Measurements from ENCODE around the gene NECTIN4. TPM values are rescaled to one million over a fixed set of nuclear protein-coding genes. Genes with fewer than 3 reads are reported as not detected.

Gene NECTIN4
- total RNA-seq, 1 experiment from 2014 or later, result 8.6 TPM

DNA sequence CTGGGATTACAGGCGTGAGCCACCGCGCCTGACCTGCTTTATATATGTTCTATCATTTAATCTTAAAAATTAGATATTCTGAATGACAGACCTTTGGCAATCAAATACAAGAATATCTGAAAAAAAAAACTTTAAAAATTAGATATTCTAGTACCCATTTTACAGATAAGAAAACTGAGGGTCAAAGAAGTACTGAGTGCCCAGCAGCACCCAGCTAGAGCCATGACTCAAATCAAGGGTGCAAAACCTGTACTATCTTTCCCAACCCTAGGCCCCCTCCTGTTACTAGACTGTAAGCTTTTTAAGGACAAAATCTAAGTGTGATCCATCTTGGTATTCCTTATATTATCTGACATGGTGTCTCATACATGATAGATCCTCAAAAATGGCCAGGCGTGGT, 27.9 kb downstream of the NECTIN4 start:
- DNase-seq (ENCODE audit: low spot score), result no peak

DNA sequence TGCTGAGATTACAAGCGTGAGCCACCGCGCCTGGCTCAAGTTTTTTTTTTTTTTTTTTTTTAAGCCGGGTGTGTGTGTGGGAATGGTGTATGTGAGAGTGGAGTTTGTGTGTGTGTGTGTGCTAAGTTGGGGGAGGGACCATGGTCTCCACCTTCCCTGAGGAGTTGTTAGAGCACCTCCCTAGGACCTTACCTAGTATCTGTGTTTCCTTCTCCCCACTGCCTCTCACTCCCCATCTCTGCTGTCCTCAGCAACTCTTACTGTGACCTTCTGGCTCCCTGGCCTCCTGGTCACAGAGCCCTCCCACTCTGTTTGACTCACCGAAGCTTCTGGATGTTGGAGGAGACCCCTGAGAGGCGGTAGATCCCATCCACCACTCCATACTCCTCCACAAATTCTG, 30.1 kb downstream of the NECTIN4 start:
- no peak for DNase-seq (ENCODE audit: low spot score)

DNA sequence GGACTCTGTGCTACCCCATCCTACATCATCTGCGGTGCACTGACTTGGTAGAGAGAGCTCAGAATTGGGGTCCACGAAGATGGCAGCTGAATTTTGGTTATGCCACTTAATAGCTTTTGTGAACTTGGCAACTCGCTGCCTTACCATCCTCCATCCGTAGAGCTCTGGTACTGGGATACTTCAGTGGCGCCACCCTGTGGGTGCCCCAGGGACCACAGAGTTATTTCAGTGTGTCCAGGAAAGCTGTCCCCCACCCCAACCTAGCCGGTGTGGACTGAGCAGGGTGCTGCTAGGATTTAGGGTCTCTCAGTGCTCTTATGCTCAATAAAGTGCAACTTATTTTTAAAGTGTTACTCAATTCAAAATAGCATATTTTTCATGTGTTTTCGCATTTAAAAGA, 34.6 kb downstream of the NECTIN4 start:
- no peak for DNase-seq (ENCODE audit: low spot score)

DNA sequence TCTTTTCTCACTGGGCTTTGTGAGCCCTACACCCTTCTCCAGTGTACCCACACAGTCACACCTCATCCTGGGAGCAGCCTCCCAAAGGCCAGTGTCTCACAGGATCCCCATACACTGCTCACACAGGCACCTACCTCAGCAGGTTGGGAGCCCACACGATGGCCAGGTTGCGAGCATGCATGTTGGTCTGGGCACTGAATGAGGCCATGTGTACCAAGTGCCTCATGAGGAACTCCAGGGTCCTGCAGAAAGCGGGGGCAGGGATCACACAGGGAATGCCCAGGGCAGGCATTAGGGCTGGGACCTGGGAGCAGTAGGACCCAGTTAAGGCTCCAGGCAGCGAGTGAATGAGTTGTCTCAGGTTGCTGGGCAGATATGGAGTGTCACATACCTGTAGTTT, 35.1 kb downstream of the NECTIN4 start:
- DNase-seq (ENCODE audit: low spot score), result no peak

DNA sequence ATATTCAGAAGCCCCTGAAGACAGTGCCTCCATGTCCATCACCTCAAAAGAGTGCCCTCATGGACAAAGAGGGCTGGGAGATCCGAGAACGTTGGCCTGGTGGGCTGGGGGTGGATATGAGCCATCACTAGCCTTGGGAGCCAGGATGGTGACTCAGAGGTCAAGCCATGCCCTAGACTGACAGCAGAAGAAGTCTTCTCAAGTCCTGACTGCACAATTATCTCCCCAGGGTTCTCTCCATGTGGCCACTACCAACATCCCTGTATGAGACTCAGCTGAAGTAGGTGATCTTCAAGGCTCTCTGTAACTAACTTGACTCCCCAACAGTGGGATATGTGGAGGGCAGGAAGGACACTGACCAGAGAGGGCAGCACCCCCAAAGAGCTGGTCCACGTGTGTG, 36.5 kb downstream of the NECTIN4 start:
- no peak for DNase-seq (ENCODE audit: low spot score)

DNA sequence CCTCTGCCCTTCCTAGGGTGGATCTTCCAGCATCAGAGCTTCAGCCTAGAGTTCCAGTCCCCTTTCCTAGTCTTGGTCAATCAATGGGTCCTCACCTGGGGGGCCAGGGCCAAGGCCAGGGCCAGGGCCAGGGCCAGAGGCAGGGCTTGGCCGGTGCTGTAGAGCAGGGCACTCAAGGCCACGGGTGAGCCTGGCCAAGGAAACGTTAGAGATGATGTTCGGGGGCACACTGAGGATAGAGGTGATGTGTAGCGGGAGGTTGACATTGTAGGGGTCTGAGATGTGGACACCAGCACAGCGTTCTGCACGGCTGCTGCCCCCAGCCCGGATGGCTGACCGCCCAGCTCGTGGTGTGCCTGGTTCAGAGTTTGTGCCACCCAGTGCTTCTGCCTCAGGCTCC, 38.1 kb downstream of the NECTIN4 start:
- DNase-seq (ENCODE audit: low spot score), result no peak

DNA sequence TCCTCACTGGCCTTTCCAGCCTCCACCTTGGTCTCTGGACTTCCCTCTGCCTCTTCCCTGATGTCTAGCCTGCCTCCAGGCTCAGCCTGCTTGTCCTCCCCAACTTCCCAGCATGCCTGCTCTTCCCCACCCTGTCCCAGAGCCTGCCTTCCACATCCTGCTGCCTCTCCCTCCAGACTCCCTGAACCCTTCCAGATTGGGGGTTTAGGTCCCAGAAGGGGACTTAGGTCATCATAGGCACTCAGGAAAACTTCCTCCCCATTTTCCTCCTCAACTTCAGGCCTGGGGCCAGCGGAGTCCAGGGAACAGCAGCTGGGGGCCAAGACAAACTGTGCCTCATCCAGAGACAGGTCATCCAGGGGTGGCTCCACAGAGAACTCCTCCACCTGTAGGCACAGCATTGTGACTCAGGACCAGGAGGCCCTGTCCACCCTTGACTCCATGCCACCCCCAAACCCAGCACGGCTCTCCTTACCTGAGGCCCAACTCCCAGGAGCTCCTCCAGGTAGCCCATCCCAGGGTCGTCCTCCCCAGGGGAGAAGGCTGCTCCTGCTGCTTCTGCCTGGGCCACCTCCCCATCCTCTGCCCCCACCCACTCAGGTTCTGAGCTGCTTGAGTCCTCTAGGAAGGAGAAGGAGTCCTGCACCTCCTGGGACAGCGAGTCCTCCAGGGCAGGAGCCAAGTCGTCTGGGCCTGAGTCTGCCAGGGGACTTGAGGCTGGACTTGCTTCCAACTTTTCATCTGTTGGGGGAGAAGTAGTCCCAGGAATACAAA, 40.2 kb downstream of the NECTIN4 start:
- DNase-seq (ENCODE audit: low spot score), result no peak

DNA sequence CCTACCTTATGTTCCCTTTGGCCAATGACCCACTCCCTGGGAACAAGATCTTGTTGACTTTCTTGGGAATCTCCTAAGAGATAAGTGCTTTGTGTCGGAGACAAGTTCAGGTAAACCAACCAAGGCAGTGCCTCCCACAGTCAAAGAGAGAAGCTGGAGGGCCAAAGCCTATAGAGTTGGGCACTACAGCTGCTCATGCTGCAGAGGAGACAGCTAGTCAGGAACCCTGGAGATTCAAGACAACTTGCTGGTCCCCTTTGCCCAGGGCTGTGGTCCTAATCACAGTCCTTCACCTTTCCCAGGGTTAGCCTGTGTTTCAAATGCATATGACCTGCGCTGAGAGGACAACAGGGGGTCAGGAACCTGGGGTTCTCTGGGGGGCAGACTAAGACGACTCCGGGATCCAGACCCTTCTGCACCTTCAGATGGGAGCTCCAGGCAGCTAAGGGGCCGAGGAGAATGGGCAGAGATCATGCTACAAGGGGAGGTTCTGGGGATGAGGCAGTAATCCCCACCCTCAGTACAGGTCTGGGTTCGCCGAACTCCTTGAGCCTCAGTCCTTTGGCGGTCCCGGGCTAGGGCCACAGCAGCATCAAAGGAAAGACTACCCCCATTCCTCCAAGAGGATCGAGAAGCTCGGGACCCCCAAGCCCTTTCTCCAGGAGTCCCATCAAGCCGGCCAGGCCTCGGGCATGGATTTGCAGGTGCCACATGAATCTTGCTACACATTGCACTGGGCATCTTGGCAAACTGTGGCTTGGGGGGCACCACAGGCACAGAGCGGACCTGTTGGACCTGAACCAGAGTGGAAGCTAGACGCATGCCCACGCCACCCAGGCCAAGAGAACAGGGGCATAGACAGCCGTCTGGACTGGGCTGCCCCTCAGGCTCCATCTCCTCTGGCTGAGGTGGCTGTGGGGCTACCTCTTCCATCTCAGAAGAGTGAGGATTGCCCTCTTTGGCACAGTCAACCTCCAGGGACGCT, 41.6 kb downstream of the NECTIN4 start:
- no peak for DNase-seq (ENCODE audit: low spot score)

DNA sequence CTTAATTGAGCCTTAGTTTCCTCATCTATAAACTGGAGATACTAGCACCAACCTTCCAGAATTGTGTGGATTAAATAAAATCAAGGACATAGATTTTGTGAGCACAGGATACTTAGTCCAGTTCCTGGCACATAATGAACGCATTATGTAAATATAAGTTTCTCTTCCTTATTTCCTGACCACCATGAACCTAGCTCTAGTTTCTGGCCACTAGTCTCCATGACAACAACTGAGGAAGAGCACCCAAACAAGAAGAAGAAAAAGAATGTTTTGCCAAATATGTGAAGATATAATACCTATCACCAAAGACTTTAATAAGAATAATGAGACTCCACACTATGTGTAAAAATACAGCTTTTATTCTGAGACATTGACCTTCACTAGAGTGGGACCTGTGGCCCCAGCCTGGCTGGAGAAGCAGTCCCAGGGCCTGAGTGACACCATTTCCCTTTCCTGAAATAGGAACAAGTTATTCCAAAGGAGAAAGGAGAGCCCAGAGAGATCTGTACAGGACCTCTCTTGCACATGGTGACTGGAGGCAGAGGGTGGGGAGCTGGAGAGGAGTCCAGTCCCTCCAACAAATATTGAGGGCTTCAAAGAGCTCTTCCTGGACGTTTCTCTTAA, 42.6 kb downstream of the NECTIN4 start:
- peak; percentile 37 for DNase-seq (ENCODE audit: low spot score)

DNA sequence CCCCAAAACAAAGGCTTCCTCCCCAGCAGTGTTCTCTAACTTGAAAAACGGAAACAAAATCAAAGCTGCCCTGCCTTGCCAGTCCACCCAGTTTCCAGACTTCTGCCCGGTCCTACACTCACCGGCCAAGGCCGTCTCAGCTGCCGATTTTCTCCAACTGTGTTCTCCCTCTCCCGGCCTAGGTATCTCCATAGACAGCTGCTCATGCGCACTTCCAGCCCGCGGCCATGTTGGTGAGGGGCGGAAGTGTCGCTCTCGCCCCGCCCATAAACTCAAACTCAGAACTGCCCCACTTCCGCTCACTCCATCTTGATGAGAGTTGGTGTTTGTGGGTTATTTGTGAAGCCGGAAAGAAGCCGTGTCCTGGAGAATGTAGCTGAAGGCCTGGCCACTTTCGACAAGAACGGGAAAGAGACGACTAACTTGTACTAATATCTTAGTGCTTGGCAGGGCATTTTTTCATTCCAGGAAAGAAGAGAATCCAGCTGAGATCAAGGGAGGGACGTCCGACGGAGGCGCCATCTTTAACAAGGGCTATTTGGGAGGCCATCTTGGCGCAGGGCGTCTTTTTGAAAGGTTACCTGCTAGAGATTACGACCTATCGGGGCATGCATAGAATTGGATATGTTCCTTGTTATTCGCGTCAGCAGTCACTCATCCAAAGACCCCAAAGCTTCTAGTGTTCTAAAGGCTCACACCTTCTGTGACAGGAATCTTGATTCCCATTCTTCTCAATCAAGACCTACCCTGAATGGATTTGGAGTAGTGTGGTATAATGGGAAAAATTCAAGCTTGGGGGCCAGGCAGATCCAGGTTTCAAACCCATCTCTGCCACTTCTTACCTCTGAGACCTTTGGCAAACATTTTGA, 43.4 kb downstream of the NECTIN4 start, which contains the start of gene USF1:
USF1 (minus strand) TSS at position 242 of the 869 bp plus-strand sequence. CDS start 2,702 bp downstream, outside the sequence.
- peak; percentile 98 for DNase-seq (ENCODE audit: low spot score)

DNA sequence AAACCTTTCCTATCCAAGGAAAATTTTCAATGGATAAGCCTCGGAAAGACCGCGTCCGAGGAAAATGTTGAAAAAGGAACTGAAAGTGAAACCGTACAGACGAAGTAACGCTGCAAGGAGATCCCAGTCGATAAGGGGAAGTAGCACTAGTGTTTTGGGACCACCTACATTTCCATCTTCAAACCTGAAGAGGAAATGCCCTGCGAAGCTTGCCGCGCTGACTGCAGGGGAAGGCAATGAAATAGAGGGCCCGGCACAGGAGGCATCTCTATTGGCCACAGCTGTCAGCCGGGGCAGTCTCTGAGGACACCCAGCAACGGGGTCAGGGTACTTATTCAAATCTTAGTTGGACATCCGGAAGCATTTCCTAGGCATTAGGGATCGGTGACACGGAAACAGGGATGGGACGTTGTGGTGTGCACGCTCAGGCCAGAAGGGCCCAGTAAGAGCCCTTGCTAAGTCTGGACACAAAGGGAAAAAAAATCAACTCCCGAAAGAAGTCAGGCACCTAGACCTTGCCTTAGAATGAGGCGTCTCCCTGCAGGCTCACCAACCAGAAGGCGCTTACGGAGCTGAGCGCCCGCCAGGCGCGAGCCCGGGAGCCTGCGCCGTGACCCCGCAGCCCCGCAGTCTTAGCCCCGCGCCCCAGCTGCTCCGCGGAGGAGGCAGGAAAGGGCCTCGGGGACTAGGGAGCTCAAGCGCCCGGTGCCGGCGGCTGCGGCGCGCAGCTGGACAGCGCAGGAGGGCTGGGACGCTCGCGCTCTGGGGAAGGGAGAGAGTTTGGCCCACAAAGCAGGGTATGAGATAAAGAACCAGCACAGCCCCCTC, 44.2 kb downstream of the NECTIN4 start:
- peak; percentile 76 for DNase-seq (ENCODE audit: low spot score)

DNA sequence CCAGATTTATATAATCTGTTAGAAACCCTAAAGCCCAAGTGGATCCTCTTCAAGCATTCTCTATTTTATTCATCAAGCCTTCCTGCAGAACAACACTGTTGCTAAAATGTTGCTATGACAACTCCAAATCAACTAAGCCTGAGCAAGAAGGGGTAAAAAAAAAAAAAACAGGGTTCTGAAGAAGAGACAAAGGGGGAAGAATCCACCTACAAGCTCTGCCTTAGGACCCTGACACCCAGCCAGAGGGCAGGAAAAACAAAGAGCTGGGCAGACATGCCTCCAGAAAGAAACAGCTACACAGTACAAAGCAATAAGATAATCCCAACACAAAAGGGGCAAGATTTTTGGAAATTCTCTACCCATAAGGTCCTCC, 44.8 kb downstream of the NECTIN4 start:
- DNase-seq (ENCODE audit: low spot score), result no peak

DNA sequence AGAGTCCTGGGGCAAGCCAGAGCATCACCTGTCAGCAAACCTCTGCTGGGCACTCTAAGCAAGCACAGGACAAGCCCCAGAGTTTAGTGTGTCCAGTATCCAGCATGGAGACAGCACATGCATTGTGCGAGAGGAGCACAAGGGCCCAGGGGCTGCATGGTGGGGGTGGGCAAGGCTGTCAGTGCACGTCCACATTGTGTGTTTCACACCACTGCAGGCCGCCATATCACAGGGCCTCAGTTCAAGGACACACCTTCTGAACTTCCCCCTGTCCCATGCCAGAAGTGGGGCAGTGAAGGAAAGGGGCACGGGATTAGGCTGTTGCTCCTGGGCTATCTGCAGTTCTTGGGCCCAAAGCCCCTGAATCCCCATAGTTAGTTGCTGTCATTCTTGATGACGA, 49.8 kb downstream of the NECTIN4 start:
- no peak for DNase-seq (ENCODE audit: low spot score)

DNA sequence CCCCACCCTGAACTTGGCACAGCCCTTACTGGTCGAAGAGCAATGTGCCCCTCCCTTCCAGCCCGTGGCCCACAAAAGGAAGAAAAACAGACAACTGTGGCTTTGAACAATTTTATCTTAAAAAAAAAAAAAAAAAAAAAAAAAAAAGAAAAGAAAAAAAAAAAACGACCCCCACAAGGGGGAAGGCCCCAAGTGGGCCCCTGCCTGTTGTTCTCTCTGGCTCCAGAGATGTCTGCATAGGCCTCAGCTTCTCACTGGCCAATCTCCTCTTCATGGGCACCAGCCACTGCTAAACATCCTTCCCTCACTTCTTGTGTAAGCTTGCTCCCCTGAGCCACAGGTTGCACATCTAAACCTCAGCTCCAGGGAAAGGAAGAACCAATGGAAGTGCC, 50.2 kb downstream of the NECTIN4 start:
- no peak for DNase-seq (ENCODE audit: low spot score)

DNA sequence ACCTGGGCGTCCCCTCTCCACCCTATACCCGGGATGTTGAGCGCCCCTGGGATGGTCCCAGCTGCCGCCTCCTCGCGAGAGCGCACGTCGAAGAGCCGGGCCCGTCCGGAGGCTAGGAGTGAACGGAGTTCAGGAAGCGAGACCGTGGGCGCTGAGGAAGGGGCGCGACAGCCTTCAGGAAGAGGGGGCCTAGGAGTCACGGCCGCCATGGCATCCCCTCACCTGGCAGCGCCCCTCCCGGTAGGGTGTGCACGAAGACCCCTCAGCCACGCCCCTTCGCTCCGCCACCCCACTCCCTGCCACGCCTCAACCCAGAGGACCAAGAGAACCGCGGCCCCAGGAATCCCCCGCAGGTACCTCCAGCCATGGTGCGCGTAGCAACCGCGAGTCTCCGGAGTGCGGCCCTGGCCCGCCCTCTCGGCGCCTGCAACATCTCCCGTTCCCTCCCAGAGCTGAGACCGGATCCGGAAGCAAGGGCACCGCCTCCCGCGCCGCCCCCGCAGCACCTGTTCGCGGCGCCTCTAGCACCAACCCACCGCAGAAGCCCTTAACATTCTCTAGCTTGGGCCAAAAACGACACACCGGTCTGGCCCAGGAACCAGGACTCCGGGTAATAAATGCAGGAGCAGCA, 50.7 kb downstream of the NECTIN4 start, which contains the start of gene TSTD1:
TSTD1 (minus strand) TSS at position 442 of the 631 bp plus-strand sequence; CDS start at position 367, 75 bp downstream.
- peak; percentile 79 for DNase-seq (ENCODE audit: low spot score)

DNA sequence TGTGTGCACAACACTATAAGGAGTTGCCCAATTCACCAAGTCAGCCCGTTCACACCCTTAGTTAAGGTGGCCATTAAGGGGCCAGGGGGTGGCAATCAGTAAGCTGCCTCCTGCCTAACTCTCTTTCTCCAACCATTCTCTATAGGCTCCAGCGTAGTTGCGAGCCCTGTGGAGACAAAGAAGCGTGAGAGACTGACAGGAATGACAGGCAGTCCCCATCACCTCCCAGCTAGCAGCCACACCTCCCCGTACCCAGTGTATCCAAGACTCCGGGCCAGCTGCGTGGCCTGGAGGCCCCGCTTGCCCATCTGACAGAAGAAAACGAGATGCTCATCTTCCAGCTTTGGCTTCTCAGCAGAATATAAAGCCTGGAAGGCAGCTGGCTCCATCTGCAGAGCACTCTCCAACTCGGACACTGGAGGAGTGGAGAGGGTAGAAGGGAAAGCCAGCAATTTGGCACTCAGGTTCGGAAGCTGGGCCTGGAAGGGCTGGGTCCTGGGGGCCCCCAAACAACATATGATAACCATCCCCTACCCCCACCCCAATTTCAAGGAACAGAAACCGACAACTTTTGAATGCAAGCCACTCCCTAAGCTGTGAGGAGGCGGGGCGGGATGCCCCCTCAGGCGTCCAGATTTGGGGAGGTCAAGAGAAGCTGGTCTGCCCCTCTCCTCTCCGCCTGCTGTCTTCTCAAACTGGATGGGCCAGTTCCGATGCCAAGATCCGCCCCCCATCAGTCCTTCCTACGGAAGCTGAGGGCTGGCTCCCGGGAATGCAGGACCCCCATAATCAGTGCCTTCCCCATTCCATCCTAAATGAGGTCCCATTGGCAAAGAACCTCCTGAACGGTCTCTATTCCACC, 51.5 kb downstream of the NECTIN4 start:
- peak; percentile 36 for DNase-seq (ENCODE audit: low spot score)

DNA sequence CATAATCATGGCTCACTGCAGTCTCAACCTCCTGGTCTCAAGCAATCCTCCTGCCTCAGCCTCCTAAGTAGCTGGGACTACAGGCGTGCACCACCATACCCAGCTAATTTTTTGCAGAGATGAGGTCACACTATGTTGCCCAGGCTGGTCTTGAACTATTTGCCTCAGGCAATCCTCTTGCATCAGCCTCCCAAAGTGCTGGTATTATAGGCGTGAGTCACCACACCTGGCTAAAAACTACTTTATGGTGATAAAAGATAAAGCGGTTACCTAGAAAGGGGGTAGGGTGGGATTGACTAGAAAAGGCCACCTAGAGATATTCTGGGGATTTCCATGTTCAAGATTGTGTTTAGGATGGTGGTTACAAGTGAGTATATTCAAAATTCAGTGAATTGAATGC, 55.6 kb downstream of the NECTIN4 start:
- DNase-seq (ENCODE audit: low spot score), result no peak

DNA sequence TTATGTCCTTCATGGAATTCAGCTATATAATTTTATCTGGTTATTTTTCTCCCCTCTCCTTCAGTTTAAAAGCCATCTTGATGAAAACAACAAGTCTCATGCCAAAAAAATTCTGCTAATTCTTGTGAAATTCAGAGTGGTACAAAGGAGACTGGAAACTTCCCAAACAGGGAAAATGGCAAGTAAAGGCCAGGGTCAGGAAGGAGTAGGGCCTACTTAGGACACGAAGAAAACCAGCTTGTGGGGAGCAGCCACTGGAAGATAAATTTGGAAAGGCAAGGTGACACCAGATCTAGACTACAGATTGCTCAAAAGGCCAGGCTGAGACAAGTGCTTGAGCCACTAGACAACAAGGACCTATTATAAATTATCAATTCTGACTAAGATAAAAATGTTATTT, 56.9 kb downstream of the NECTIN4 start:
- DNase-seq (ENCODE audit: low spot score), result no peak

DNA sequence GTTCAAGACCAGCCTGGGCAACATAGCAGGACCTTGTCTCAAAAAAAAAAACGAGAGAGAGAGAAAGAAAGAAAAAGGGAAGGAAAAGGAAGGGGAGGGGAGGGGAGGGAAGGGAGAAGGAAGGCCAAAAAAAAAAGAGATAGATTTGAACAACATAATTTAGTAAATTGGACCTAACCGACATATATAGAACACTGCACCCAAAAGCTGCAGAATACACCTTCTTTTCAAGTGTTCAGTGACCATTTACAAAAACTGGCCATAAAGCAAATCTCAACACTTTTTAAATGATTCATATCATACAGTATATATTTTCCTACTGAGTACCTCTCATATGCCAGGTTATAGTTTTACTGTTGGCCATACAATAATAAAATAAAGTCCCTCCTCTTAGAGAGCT, 57.5 kb downstream of the NECTIN4 start:
- DNase-seq (ENCODE audit: low spot score), result no peak

Measured in HT-29 (cell line).